Inferior parietal cortex (tissue), 1 donor: ENCODE data around the gene CYSTM1.

ENCODE experiments used
- DNase-seq: peaks from one replicate; pipeline ENCODE4 v3.0.0-alpha.2; 2016; ENCODE audit errors: extremely low spot score

The CYSTM1 gene

GRCh38 chr5:140235791-140236551 is 61.0 kb downstream of the CYSTM1 start:
- no peak for DNase-seq

GRCh38 chr5:140236891-140237598 is 62.1 kb downstream of the CYSTM1 start:
- no peak for DNase-seq

- no peak for DNase-seq
Observed at GRCh38 chr5:140238756-140239155, 63.8 kb downstream of the CYSTM1 start.

- no peak for DNase-seq
Observed at GRCh38 chr5:140239461-140239860, 64.5 kb downstream of the CYSTM1 start.

- peak; percentile 62 for DNase-seq
Observed at GRCh38 chr5:140239939-140240700, 65.1 kb downstream of the CYSTM1 start.

- DNase-seq = peak; percentile 89
Observed at GRCh38 chr5:140240987-140241706, 66.2 kb downstream of the CYSTM1 start.

- no peak for DNase-seq
Observed at GRCh38 chr5:140242099-140242498, 67.1 kb downstream of the CYSTM1 start.

GRCh38 chr5:140242890-140243585 is 68.0 kb downstream of the CYSTM1 start:
- DNase-seq = no peak

- DNase-seq = no peak
Observed at GRCh38 chr5:140243706-140244250, 68.8 kb downstream of the CYSTM1 start.

- DNase-seq = peak; percentile 87
Observed at GRCh38 chr5:140244525-140245025, 69.6 kb downstream of the CYSTM1 start.

- no peak for DNase-seq
Observed at GRCh38 chr5:140245341-140245740, 70.4 kb downstream of the CYSTM1 start.

GRCh38 chr5:140245926-140246325 is 70.9 kb downstream of the CYSTM1 start:
- no peak for DNase-seq

- peak; percentile 55 for DNase-seq
Observed at GRCh38 chr5:140246378-140247122, 71.6 kb downstream of the CYSTM1 start.

GRCh38 chr5:140248414-140248813 is 73.4 kb downstream of the CYSTM1 start:
- no peak for DNase-seq

- DNase-seq = no peak
Observed at GRCh38 chr5:140249536-140249935, 74.5 kb downstream of the CYSTM1 start.

GRCh38 chr5:140250386-140250785 is 75.4 kb downstream of the CYSTM1 start:
- no peak for DNase-seq

- no peak for DNase-seq
Observed at GRCh38 chr5:140251527-140251973, 76.6 kb downstream of the CYSTM1 start.

- no peak for DNase-seq
Observed at GRCh38 chr5:140252470-140253126, 77.6 kb downstream of the CYSTM1 start.

- no peak for DNase-seq
Observed at GRCh38 chr5:140253985-140254384, 79.0 kb downstream of the CYSTM1 start.
